Fibroblast of lung (primary cell): ENCODE measurements around the gene AKAP9. TPM values are rescaled to one million over a fixed set of nuclear protein-coding genes. Genes with fewer than 3 reads are reported as not detected.

ENCODE experiments used
- DNase-seq, 2 donors: peaks; one replicate each; pipeline versions ENCODE4 v3.0.0 to v3.0.0-alpha.2; 2010; ENCODE audit warnings: low read depth in 2 of 2
- H2AFZ ChIP-seq: 2 replicates; pipeline ENCODE4 v1.5.1; 2012; ENCODE audit warnings: low read length, control low read depth, inconsistent platforms
- H3K27ac ChIP-seq: 2 replicates; pipeline ENCODE4 v1.5.1; 2011; ENCODE audit warnings: low read length, control low read depth; ENCODE audit not compliant: insufficient read depth
- H3K27me3 ChIP-seq: 2 replicates; pipeline ENCODE4 v1.5.1; 2011; ENCODE audit warnings: mild to moderate bottlenecking, low read length; ENCODE audit not compliant: control insufficient read depth, insufficient read depth
- H3K36me3 ChIP-seq: 2 replicates; pipeline ENCODE4 v1.5.1; 2011; ENCODE audit warnings: low read length; ENCODE audit not compliant: control insufficient read depth, insufficient read depth
- H3K4me1 ChIP-seq: 2 replicates; pipeline ENCODE4 v1.5.1; 2011; ENCODE audit warnings: low read length; ENCODE audit not compliant: control insufficient read depth, insufficient read depth; ENCODE audit errors: extremely low read depth
- H3K4me2 ChIP-seq: 2 replicates; pipeline ENCODE4 v1.5.1; 2011; ENCODE audit warnings: low read length, control low read depth; ENCODE audit not compliant: insufficient read depth; ENCODE audit errors: extremely low read depth
- H3K4me3 ChIP-seq, 4 experiments: fragments of 200-600 bp in 1 of 4; sonication (generic) in 1 of 4; replicated peaks in 1 of 4; 2 replicates each; pipeline ENCODE4 v1.5.1; 2011 to 2016; ENCODE audit warnings: low read length in 4 of 4, low read depth in 3 of 4, mild to moderate bottlenecking in 3 of 4, control low read depth in 2 of 4, inconsistent platforms in 1 of 4, mixed read lengths in 1 of 4; ENCODE audit not compliant: insufficient read depth in 1 of 4; ENCODE audit errors: control extremely low read depth in 1 of 4
- H3K79me2 ChIP-seq: 2 replicates; pipeline ENCODE4 v1.5.1; 2012; ENCODE audit warnings: mild to moderate bottlenecking, low read length, inconsistent platforms; ENCODE audit not compliant: control insufficient read depth, insufficient read depth
- H3K9ac ChIP-seq: 2 replicates; pipeline ENCODE4 v1.5.1; 2011; ENCODE audit warnings: mild to moderate bottlenecking, low read length, control low read depth; ENCODE audit not compliant: insufficient read depth
- H3K9me3 ChIP-seq: 2 replicates; pipeline ENCODE4 v1.5.1; 2012; ENCODE audit warnings: low read depth, low read length; ENCODE audit not compliant: control insufficient read depth, insufficient read depth
- H4K20me1 ChIP-seq: 2 replicates; pipeline ENCODE4 v1.5.1; 2011; ENCODE audit warnings: low read length; ENCODE audit not compliant: control insufficient read depth, insufficient read depth; ENCODE audit errors: extremely low read depth
- EZH2 ChIP-seq: IDR thresholded peaks from 2 replicates; pipeline ENCODE4 v1.5.1; 2012; ENCODE audit warnings: low read length, control low read depth, mild to moderate bottlenecking; ENCODE audit errors: missing control alignments
- polyA plus RNA-seq, 2 donors: library from polyadenylated mRNA; depleted of rRNA in 1 of 2; stranded (reverse) in 1 of 2; unstranded in 1 of 2; fragments of >200 nt; gene quantifications; 2 replicates each; pipeline ENCODE4 v1.2.1, GENCODE V29; 2011 to 2012; ENCODE audit warnings: missing spikeins in 1 of 2
- total RNA-seq: library from RNA; depleted of rRNA; stranded (reverse); fragments of >200 nt; gene quantifications from 2 replicates; pipeline ENCODE4 v1.2.1, GENCODE V29; 2014
- TF ChIP-seq, protein P1 (sequence below), 2 donors: IDR thresholded peaks in 1 of 2; conservative IDR thresholded peaks in 1 of 2; 1 replicate in 1 of 2; 2 replicates in 1 of 2; pipeline ENCODE4 v1.5.1; 2011 to 2012; ENCODE audit warnings: low read length in 2 of 2, control low read depth in 1 of 2, inconsistent platforms in 1 of 2, low read depth in 1 of 2, mild to moderate bottlenecking in 1 of 2

Gene AKAP9
- total and polyA plus RNA-seq, 2 donors (not counting 1 experiment from before 2014, with no cell fraction given), result 16.6 to 46.6 TPM

GRCh38 chr7:92051655-92052054 lies 111.0 kb downstream of the AKAP9 start:
- Histone ChIP-seq H3K27me3 (no peaks in the 10 kb centered on the region), H3K36me3 (no peaks in the 10 kb centered on the region), H3K27ac (no peak overlapping the region), H3K79me2 (no peaks in the 10 kb centered on the region), H3K4me1 (no peaks in the 10 kb centered on the region), H3K4me3 (no peak overlapping the region), H3K9me3 (no peaks in the 10 kb centered on the region), H2AFZ (no peak overlapping the region), H4K20me1 (no peaks in the 10 kb centered on the region), H3K4me2 (no peak overlapping the region), H3K9ac (no peak overlapping the region)
- no peak for DNase-seq
- TF ChIP-seq, protein P1, sequence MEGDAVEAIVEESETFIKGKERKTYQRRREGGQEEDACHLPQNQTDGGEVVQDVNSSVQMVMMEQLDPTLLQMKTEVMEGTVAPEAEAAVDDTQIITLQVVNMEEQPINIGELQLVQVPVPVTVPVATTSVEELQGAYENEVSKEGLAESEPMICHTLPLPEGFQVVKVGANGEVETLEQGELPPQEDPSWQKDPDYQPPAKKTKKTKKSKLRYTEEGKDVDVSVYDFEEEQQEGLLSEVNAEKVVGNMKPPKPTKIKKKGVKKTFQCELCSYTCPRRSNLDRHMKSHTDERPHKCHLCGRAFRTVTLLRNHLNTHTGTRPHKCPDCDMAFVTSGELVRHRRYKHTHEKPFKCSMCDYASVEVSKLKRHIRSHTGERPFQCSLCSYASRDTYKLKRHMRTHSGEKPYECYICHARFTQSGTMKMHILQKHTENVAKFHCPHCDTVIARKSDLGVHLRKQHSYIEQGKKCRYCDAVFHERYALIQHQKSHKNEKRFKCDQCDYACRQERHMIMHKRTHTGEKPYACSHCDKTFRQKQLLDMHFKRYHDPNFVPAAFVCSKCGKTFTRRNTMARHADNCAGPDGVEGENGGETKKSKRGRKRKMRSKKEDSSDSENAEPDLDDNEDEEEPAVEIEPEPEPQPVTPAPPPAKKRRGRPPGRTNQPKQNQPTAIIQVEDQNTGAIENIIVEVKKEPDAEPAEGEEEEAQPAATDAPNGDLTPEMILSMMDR (conservative IDR thresholded peaks at IDR 0.05 in 1 of 2, IDR thresholded peaks at IDR 0.05 in 1 of 2; ENCODE audit: low read depth in 1 of 2, low read length in 2 of 2), result no peak
- TF ChIP-seq EZH2, result no peak

DNA sequence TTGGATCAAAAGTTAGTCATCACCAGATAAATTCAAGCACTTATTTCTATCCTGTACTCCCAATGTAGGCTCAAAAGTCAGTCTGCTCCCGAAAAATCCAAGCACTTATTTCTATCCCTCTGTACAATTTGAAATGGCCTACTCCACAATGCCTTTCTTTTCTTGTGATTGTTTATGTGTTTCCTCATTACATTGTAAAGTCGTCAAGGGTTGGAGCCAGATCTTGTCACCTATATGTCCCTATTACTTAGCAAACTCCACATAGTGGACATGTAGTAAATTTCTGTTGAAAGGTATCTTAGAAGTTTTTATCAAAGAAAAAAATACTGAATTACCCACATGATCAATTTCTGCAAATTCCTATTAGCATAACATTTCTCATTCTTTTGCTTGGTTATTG lies 111.5 kb downstream of the AKAP9 start:
- H3K36me3 ChIP-seq, result no peaks in the 10 kb centered on the region
- H3K4me2 ChIP-seq, result no peak overlapping the region
- H4K20me1 ChIP-seq, result no peaks in the 10 kb centered on the region
- no peaks in the 10 kb centered on the region for H3K9me3 ChIP-seq
- no peak overlapping the region for H3K9ac ChIP-seq
- no peak for DNase-seq
- H3K27me3 ChIP-seq, result no peaks in the 10 kb centered on the region
- no peaks in the 10 kb centered on the region for H3K79me2 ChIP-seq
- H3K4me1 ChIP-seq, result no peaks in the 10 kb centered on the region
- H3K4me3 ChIP-seq, result no peak overlapping the region
- H2AFZ ChIP-seq, result no peak overlapping the region
- no peak for TF ChIP-seq EZH2
- TF ChIP-seq, protein P1 (conservative IDR thresholded peaks at IDR 0.05 in 1 of 2, IDR thresholded peaks at IDR 0.05 in 1 of 2; ENCODE audit: low read depth in 1 of 2, low read length in 2 of 2), result no peak
- no peak overlapping the region for H3K27ac ChIP-seq

DNA sequence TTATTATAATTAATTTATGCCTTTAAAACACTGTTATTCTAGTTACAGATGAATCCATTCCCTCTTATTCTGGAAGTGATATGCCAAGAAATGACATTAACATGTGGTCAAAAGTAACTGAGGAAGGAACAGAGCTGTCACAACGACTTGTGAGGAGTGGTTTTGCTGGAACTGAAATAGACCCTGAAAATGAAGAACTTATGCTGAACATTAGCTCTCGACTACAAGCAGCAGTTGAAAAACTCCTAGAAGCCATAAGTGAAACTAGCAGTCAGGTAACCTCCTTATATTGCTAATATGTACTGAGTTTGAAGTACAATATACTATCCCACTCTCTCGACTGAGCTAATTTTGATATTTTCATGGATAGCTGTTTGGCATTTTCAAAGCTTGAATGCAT lies 112.0 kb downstream of the AKAP9 start:
- Histone ChIP-seq H3K4me1 (no peaks in the 10 kb centered on the region), H3K9ac (no peak overlapping the region), H2AFZ (no peak overlapping the region), H3K79me2 (no peaks in the 10 kb centered on the region), H3K27me3 (no peaks in the 10 kb centered on the region), H3K4me2 (no peak overlapping the region), H4K20me1 (no peaks in the 10 kb centered on the region), H3K4me3 (no peak overlapping the region), H3K9me3 (no peaks in the 10 kb centered on the region), H3K36me3 (no peaks in the 10 kb centered on the region), H3K27ac (no peak overlapping the region)
- no peak for DNase-seq
- TF ChIP-seq EZH2, result no peak
- TF ChIP-seq, protein P1 (conservative IDR thresholded peaks at IDR 0.05 in 1 of 2, IDR thresholded peaks at IDR 0.05 in 1 of 2; ENCODE audit: low read depth in 1 of 2, low read length in 2 of 2), result no peak
